GM21723 (cell line): ENCODE data around the gene PHGDH.
"Not testable (repeated sequence)": the region's sequence is repeated elsewhere in the genome, so short reads cannot be mapped to it uniquely, and the experiment has no call there.

Source experiments
- ATAC-seq: cut with Tn5 transposase; IDR thresholded peaks from one replicate; pipeline ENCODE4 v1.9.1; 2021; ENCODE audit warnings: mild to moderate bottlenecking, moderate library complexity; ENCODE audit not compliant: unreplicated experiment

Gene PHGDH

GRCh38 chr1:119697598-119697997, 14.1 kb upstream of the PHGDH start:
- no peak for ATAC-seq

GRCh38 chr1:119700326-119700725, 11.4 kb upstream of the PHGDH start:
- no peak for ATAC-seq

- ATAC-seq: no peak
Observed at GRCh38 chr1:119701659-119702058, 10.1 kb upstream of the PHGDH start.

- no peak for ATAC-seq
Observed at GRCh38 chr1:119702384-119702783, 9.3 kb upstream of the PHGDH start.

- no peak for ATAC-seq
Observed at GRCh38 chr1:119703666-119704450, 7.9 kb upstream of the PHGDH start.

- not testable (repeated sequence) for ATAC-seq
Observed at GRCh38 chr1:119706599-119706998, 5.1 kb upstream of the PHGDH start.

- not testable (repeated sequence) for ATAC-seq
Observed at GRCh38 chr1:119711356-119711803, 354 bp upstream of the PHGDH start.

GRCh38 chr1:119712342-119713038, 756 bp downstream of the PHGDH start:
- peak; percentile 50 for ATAC-seq

GRCh38 chr1:119713039-119713748, 1.5 kb downstream of the PHGDH start:
- ATAC-seq: no peak

- no peak for ATAC-seq
Observed at GRCh38 chr1:119713749-119714456, 2.2 kb downstream of the PHGDH start.

- ATAC-seq: no peak
Observed at GRCh38 chr1:119714583-119714982, 2.8 kb downstream of the PHGDH start.

- ATAC-seq: no peak
Observed at GRCh38 chr1:119715542-119715941, 3.8 kb downstream of the PHGDH start.

GRCh38 chr1:119718409-119718808, 6.7 kb downstream of the PHGDH start:
- ATAC-seq: no peak

- no peak for ATAC-seq
Observed at GRCh38 chr1:119718972-119719371, 7.2 kb downstream of the PHGDH start.

GRCh38 chr1:119720866-119721440, 9.2 kb downstream of the PHGDH start:
- ATAC-seq: no peak

- ATAC-seq: no peak
Observed at GRCh38 chr1:119721896-119722295, 10.2 kb downstream of the PHGDH start.

GRCh38 chr1:119724611-119725218, 13.0 kb downstream of the PHGDH start:
- no peak for ATAC-seq

- no peak for ATAC-seq
Observed at GRCh38 chr1:119725626-119726025, 13.9 kb downstream of the PHGDH start.

GRCh38 chr1:119727991-119728390, 16.3 kb downstream of the PHGDH start:
- no peak for ATAC-seq

GRCh38 chr1:119729044-119729443, 17.3 kb downstream of the PHGDH start:
- ATAC-seq: no peak
